PC-3 (cell line): ENCODE results near the gene MAGI2.

Source experiments
- CTCF ChIP-seq: fragments of 300-600 bp; sonication (generic); conservative IDR thresholded peaks from 2 replicates; pipeline ENCODE4 v1.5.1; 2017; ENCODE audit warnings: antibody characterized with exemption, low read depth, mild to moderate bottlenecking, low read length
- EZH2 ChIP-seq: fragments of 300-600 bp; sonication (generic); IDR thresholded peaks from one replicate; pipeline ENCODE4 v1.6.1; 2017; ENCODE audit warnings: antibody characterized with exemption, mild to moderate bottlenecking, low read length; ENCODE audit not compliant: unreplicated experiment
- EZH2phosphoT487 ChIP-seq: fragments of 300-600 bp; sonication (generic); IDR thresholded peaks from 2 replicates; pipeline ENCODE4 v1.6.1; 2018; ENCODE audit warnings: mild to moderate bottlenecking, antibody characterized with exemption, low read length, borderline replicate concordance

GRCh38 chr7:79410345-79410744, 43.1 kb downstream of the MAGI2 start:
- TF ChIP-seq EZH2 = no peak
- TF ChIP-seq CTCF = no peak
- TF ChIP-seq EZH2phosphoT487 = no peak
